Measurements from ENCODE around the gene ZFYVE16.

- TF ChIP-seq CTCF (conservative IDR thresholded peaks at IDR 0.05; ENCODE audit: low read depth, low read length) (no peak), RFX5 (IDR thresholded peaks at IDR 0.05; ENCODE audit: low read depth, low read length) (no peak), POLR2A (IDR thresholded peaks at IDR 0.05; ENCODE audit: low read depth, low read length) (no peak), RAD21 (IDR thresholded peaks at IDR 0.05; ENCODE audit: low read length) (no peak), FOS (IDR thresholded peaks at IDR 0.05; ENCODE audit: low read depth, low read length) (no peak), MAFK (IDR thresholded peaks at IDR 0.05; ENCODE audit: low read depth, low read length) (no peak), CHD1 (IDR thresholded peaks at IDR 0.05; ENCODE audit: low read depth, low read length) (no peak), USF2 (IDR thresholded peaks at IDR 0.05; ENCODE audit: low read depth, low read length) (no peak)
Observed at GRCh38 chr5:80387063-80387768, 20.6 kb upstream of the ZFYVE16 start.
